Stimulated activated CD4-positive, alpha-beta T cell treated with anti-CD3 and anti-CD28 coated beads, Interleukin-4, amount 100 ng/mL, for 1 hour (primary cell): Measurements from ENCODE around the gene ZNF274.
"Not testable (repeated sequence)": the region's sequence is repeated elsewhere in the genome, so short reads cannot be mapped to it uniquely, and the experiment has no call there.

Experiments
- DNase-seq: peaks from one replicate; pipeline ENCODE4 v3.0.0-alpha.2; 2020

Gene ZNF274

GRCh38 chr19:58213075-58213369 lies 30.2 kb downstream of the ZNF274 start:
- no peak for DNase-seq

GRCh38 chr19:58217069-58217481 lies 34.2 kb downstream of the ZNF274 start:
- DNase-seq = no peak

GRCh38 chr19:58217607-58218391 lies 34.9 kb downstream of the ZNF274 start:
- no peak for DNase-seq

- DNase-seq = peak; percentile 14
These were observed 36.0 kb downstream of the ZNF274 start for GRCh38 chr19:58218899-58219298.

GRCh38 chr19:58227964-58228584 lies 45.2 kb downstream of the ZNF274 start:
- no peak for DNase-seq

GRCh38 chr19:58228585-58229254 lies 45.9 kb downstream of the ZNF274 start, which contains the start of gene ZNF544:
Gene ZNF544, plus strand, starts transcription at chr19:58228914. Its CDS starts 15,110 bp downstream, at chr19:58244024.
- peak; percentile 64 for DNase-seq

GRCh38 chr19:58229255-58229639 lies 46.4 kb downstream of the ZNF274 start:
- peak; percentile 14 for DNase-seq

- DNase-seq = no peak
These were observed 54.5 kb downstream of the ZNF274 start for GRCh38 chr19:58237324-58237723.

GRCh38 chr19:58243351-58243750 lies 60.5 kb downstream of the ZNF274 start:
- DNase-seq = no peak

GRCh38 chr19:58248886-58249285 lies 66.0 kb downstream of the ZNF274 start:
- DNase-seq = no peak

GRCh38 chr19:58252102-58252685 lies 69.3 kb downstream of the ZNF274 start:
- no peak for DNase-seq

- not testable (repeated sequence) for DNase-seq
These were observed 75.4 kb downstream of the ZNF274 start for GRCh38 chr19:58258259-58258658.

- DNase-seq = no peak
These were observed 78.7 kb downstream of the ZNF274 start for GRCh38 chr19:58261600-58261967.

GRCh38 chr19:58261968-58262921 lies 79.4 kb downstream of the ZNF274 start:
- no peak for DNase-seq

- DNase-seq = no peak
These were observed 80.0 kb downstream of the ZNF274 start for GRCh38 chr19:58262922-58263296.
